ENCODE measurements around the gene C1GALT1. TPM values are rescaled to one million over a fixed set of nuclear protein-coding genes. Genes with fewer than 3 reads are reported as not detected.
A peak's percentile ranks its signal among the peaks of the same experiment; 100 is the strongest.
"Not testable (repeated sequence)": the region's sequence is repeated elsewhere in the genome, so short reads cannot be mapped to it uniquely, and the experiment has no call there.

The C1GALT1 gene
- total and polyA plus RNA-seq, 7 donors, result 3.9 to 23.3 (median 13.1) TPM

DNA sequence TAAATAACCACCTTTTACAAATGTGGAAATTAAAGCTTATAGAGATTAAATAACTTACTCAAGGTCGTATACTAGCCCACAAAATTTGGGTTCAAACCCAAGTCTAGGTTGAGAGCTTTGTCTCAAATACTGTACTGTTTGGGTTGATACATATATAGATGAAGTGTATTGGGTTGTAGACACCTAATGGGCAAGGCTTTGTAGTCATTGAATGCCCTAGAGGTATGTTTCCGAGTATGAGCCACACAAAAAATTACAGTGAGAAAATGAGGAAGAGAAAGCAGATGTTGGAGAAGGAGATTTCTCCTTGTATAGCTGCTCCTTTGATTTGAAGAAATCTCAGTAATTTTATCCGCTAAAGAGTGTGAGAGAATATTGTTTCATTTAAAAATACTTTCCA is 60.6 kb downstream of the C1GALT1 start:
- DNase-seq, result no peak
- no peaks in the 10 kb centered on the region for H3K9me3 ChIP-seq
- H3K4me3 ChIP-seq, result no peak overlapping the region
- no peak overlapping the region for H3K27ac ChIP-seq
- TF ChIP-seq, protein P1, sequence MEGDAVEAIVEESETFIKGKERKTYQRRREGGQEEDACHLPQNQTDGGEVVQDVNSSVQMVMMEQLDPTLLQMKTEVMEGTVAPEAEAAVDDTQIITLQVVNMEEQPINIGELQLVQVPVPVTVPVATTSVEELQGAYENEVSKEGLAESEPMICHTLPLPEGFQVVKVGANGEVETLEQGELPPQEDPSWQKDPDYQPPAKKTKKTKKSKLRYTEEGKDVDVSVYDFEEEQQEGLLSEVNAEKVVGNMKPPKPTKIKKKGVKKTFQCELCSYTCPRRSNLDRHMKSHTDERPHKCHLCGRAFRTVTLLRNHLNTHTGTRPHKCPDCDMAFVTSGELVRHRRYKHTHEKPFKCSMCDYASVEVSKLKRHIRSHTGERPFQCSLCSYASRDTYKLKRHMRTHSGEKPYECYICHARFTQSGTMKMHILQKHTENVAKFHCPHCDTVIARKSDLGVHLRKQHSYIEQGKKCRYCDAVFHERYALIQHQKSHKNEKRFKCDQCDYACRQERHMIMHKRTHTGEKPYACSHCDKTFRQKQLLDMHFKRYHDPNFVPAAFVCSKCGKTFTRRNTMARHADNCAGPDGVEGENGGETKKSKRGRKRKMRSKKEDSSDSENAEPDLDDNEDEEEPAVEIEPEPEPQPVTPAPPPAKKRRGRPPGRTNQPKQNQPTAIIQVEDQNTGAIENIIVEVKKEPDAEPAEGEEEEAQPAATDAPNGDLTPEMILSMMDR (IDR thresholded peaks at IDR 0.05), result no peak
- ATAC-seq, result no peak
- intact Hi-C loops (cut with DNase I), result no loop called here
- H3K27me3 ChIP-seq (ENCODE audit: insufficient read depth in 3 of 3, low read length in 2 of 3), result no peaks in the 10 kb centered on the region
- WGBS, 3 donors, result 87 to 91% (median 89%) methylated on average over 3 of the region's 3 CpGs
- peaks cover 0 to 43% of the 10 kb centered on the region in 2 donors for H3K36me3 ChIP-seq (ENCODE audit: insufficient read depth in 1 of 2, low read depth in 1 of 2)
- H3K4me1 ChIP-seq, result no peaks in the 10 kb centered on the region

DNA sequence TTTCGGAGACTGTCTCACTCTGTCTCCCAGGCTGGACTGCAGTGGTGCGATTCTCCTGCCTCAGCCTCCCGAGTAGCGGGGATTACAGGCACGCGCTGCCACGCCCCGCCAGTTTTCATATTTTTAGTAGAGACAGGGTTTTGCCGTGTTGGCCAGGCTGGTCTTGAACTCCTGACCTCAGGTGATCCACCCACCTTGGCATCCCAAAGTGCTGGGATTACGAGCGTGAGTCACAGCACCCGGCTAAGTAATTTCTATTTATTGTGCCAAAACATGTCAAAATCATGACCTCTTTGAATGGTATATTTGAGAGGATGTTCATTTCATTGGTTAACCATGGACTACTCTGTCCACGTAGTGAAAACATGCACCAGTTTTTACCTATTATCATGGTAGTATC is 62.9 kb downstream of the C1GALT1 start:
- H3K27me3 ChIP-seq (ENCODE audit: insufficient read depth in 3 of 3, low read length in 2 of 3); H3K27ac ChIP-seq; intact Hi-C loops (cut with DNase I); H3K4me1 ChIP-seq; H3K9me3 ChIP-seq; DNase-seq; H3K4me3 ChIP-seq: not testable (repeated sequence)
- 87 to 93% (median 92%) methylated on average over 13 of the region's 13 CpGs for WGBS, 3 donors
- peak in 2 of 4 donors; percentile 33 to 42 for ATAC-seq
- H3K36me3 ChIP-seq (ENCODE audit: insufficient read depth in 1 of 2, low read depth in 1 of 2), result peaks cover 0 to 21% of the 10 kb centered on the region in 2 donors

DNA sequence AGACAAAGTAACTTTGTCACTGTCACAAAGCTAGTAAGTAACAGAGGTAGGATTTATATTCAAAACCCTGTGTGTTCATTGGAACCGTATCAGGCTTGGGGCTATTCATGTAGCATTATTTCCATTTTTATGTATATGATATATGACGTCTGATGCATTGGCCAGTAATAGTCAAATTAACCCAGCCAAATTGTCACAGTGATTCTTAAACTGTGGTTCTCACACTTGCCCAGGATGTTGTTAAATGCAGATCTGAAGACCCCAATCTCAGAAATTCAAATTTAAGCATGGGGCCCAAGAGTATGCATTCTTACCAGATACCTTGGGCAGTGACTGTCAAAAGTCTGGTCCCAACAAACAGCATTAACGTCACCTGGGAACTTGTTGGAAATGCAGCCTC is 63.9 kb downstream of the C1GALT1 start:
- DNase-seq (no peak), ATAC-seq (no peak)
- intact Hi-C loops (cut with DNase I), result no loop called here
- TF ChIP-seq, protein P1 (IDR thresholded peaks at IDR 0.05), result no peak
- Histone ChIP-seq H3K27ac (no peak overlapping the region), H3K36me3 (ENCODE audit: insufficient read depth in 1 of 2, low read depth in 1 of 2) (peaks cover 0 to 18% of the 10 kb centered on the region in 2 donors), H3K27me3 (ENCODE audit: insufficient read depth in 3 of 3, low read length in 2 of 3) (no peaks in the 10 kb centered on the region), H3K4me1 (no peaks in the 10 kb centered on the region), H3K4me3 (no peak overlapping the region), H3K9me3 (no peaks in the 10 kb centered on the region)
- WGBS, 3 donors, result 95 to 99% (median 99%) methylated on average over 3 of the region's 3 CpGs

DNA sequence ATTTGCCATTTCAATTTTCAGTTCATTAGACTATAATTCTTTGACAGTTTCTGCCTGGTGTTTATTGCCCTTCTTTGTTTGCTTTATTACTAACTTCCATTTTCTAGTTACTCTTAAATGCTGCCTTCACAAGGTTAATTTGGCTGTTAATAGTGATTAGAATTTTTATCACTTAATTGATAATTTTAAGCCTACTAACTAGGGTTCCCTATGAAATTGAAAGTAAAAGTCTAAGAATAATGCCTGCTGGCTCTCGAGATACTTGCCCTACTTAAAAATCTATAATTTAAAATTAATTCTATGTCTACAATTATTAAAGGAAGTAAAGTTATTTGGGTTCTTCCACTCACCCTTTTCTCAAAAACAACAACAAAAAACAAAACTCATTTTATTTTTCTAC is 65.3 kb downstream of the C1GALT1 start:
- no peak overlapping the region for H3K27ac ChIP-seq
- WGBS, 3 donors, result 78 to 85% (median 84%) methylated on average over 1 of the region's 1 CpG
- DNase-seq, result no peak
- no peak for ATAC-seq
- no peaks in the 10 kb centered on the region for H3K4me1 ChIP-seq
- no peak overlapping the region for H3K4me3 ChIP-seq
- H3K27me3 ChIP-seq (ENCODE audit: insufficient read depth in 3 of 3, low read length in 2 of 3), result no peaks in the 10 kb centered on the region
- TF ChIP-seq, protein P1 (IDR thresholded peaks at IDR 0.05), result no peak
- intact Hi-C loops (cut with DNase I), result no loop called here
- H3K36me3 ChIP-seq (ENCODE audit: insufficient read depth in 1 of 2, low read depth in 1 of 2), result peaks cover 0 to 13% of the 10 kb centered on the region in 2 donors
- no peaks in the 10 kb centered on the region for H3K9me3 ChIP-seq

DNA sequence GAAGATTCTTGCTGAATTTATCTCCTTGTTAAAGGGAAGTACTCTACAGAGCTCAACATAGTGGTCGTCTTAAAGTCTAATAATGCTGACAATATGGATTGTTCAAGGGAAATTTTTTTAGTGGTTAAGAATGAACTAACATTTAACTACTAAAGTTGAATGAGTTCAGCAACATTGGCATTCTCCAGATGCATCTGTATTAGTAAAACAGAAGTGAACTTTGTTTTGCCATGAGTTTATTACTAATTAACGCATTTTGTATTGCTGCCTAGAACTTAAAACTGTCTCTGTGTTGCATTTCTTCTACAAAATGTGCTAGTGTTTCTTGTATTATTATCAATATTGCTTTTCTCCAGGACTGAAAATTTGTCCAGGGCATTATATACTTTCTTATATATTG is 67.5 kb downstream of the C1GALT1 start:
- no peaks in the 10 kb centered on the region for H3K27me3 ChIP-seq (ENCODE audit: insufficient read depth in 3 of 3, low read length in 2 of 3)
- no peaks in the 10 kb centered on the region for H3K9me3 ChIP-seq
- no peak overlapping the region for H3K27ac ChIP-seq
- no peaks in the 10 kb centered on the region for H3K4me1 ChIP-seq
- intact Hi-C loops (cut with DNase I), result no loop called here
- 89 to 90% (median 90%) methylated on average over 2 of the region's 2 CpGs for WGBS, 3 donors
- DNase-seq, result no peak
- no peak for ATAC-seq
- no peaks in the 10 kb centered on the region for H3K36me3 ChIP-seq (ENCODE audit: insufficient read depth in 1 of 2, low read depth in 1 of 2)
- H3K4me3 ChIP-seq, result no peak overlapping the region
- TF ChIP-seq, protein P1 (IDR thresholded peaks at IDR 0.05), result no peak
